Central memory CD8-positive, alpha-beta T cell (primary cell): ENCODE measurements around the gene SEMA4B.
"Not testable (repeated sequence)": the region's sequence is repeated elsewhere in the genome, so short reads cannot be mapped to it uniquely, and the experiment has no call there.

ENCODE experiments used
- ATAC-seq: fragments of 150-1000 bp; cut with Tn5 transposase; replicated peaks from 2 replicates; pipeline ENCODE4 v1.10.0; 2022; ENCODE audit warnings: mild to moderate bottlenecking, moderate FRiP score, moderate number of reproducible peaks; ENCODE audit not compliant: poor library complexity, severe bottlenecking; ENCODE audit errors: extremely low read depth
- DNase-seq, 2 donors: peaks; one replicate each; pipeline ENCODE4 v3.0.0; 2021; ENCODE audit warnings: low spot score in 2 of 2
- H3K27ac Mint-ChIP-seq: one replicate; pipeline ENCODE4 v1.8.0; 2022; ENCODE audit warnings: low read depth, mild to moderate bottlenecking, moderate library complexity, mixed read lengths
- H3K27me3 Mint-ChIP-seq: one replicate; pipeline ENCODE4 v1.8.0; 2022; ENCODE audit warnings: mixed read lengths
- H3K36me3 Mint-ChIP-seq: one replicate; pipeline ENCODE4 v1.8.0; 2022; ENCODE audit warnings: mild to moderate bottlenecking, moderate library complexity, mixed read lengths; ENCODE audit not compliant: insufficient read depth
- H3K4me1 Mint-ChIP-seq: one replicate; pipeline ENCODE4 v1.8.0; 2022; ENCODE audit warnings: mixed read lengths
- H3K4me3 Mint-ChIP-seq: one replicate; pipeline ENCODE4 v1.8.0; 2022; ENCODE audit warnings: mild to moderate bottlenecking, moderate library complexity, mixed read lengths
- H3K9me3 Mint-ChIP-seq: one replicate; pipeline ENCODE4 v1.8.0; 2022; ENCODE audit warnings: mixed read lengths

Gene SEMA4B

GRCh38 chr15:90188065-90188464, 13.1 kb upstream of the SEMA4B start:
- not testable (repeated sequence) for ATAC-seq, DNase-seq, H3K36me3 Mint-ChIP-seq, H3K27ac Mint-ChIP-seq, H3K4me3 Mint-ChIP-seq, H3K27me3 Mint-ChIP-seq, H3K9me3 Mint-ChIP-seq
- peaks cover 26% of the 10 kb centered on the region for H3K4me1 Mint-ChIP-seq

DNA sequence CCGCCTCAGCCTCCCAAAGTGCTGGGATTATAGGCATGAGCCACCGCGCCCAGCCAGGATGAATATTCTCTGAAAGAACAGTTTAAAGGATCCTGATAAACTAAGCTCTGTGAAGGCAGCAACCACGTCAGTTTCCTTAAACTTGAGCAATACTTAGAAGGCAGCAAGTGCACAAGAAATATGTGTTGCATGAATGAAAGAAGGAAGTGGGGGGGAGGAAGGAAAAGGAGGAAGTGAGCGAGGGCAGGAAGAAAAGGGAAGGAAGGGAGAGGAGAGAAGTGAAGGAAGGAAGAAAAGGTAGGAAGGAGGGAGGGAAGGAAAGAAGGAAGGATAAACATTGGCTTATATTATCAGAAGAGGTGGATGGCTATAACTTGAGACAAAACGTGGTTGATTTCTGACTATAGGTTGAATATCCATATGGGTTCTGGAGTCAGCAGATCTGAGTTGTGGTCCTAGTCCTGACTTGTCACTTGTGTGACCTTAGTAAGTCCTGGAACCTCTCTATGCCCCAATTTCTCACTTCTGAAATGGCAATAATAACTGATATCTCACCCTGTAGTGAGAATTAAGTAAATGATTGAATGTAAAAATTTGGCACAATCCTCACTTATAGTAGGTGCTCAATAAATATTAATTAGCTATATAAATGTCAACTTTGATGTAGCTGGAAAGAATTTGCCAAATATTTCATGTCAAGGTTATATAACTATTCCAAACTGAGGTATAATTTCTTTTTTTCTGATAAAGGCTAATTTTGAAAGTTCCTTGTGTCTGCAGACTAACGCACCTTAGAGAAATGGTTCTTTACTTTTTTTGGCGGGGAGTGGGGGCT, 12.0 kb upstream of the SEMA4B start:
- Mint-ChIP-seq H3K27me3 (no peaks in the 10 kb centered on the region), H3K27ac (no peak overlapping the region), H3K36me3 (peaks cover 3% of the 10 kb centered on the region), H3K9me3 (no peaks in the 10 kb centered on the region), H3K4me3 (no peak overlapping the region), H3K4me1 (peaks cover 25% of the 10 kb centered on the region)
- DNase-seq = no peak
- no peak for ATAC-seq

GRCh38 chr15:90189781-90190467, 11.2 kb upstream of the SEMA4B start:
- Mint-ChIP-seq H3K9me3 (no peaks in the 10 kb centered on the region), H3K36me3 (peaks cover 3% of the 10 kb centered on the region), H3K27me3 (no peaks in the 10 kb centered on the region), H3K4me3 (no peak overlapping the region), H3K27ac (no peak overlapping the region), H3K4me1 (peaks cover 21% of the 10 kb centered on the region)
- no peak for ATAC-seq
- DNase-seq = no peak

- Mint-ChIP-seq H3K4me1 (peaks cover 15% of the 10 kb centered on the region), H3K27me3 (no peaks in the 10 kb centered on the region), H3K27ac (no peak overlapping the region), H3K4me3 (no peak overlapping the region), H3K9me3 (no peaks in the 10 kb centered on the region), H3K36me3 (peaks cover 3% of the 10 kb centered on the region)
- ATAC-seq (no peak), DNase-seq (no peak)
Measured at GRCh38 chr15:90190606-90191343, 10.4 kb upstream of the SEMA4B start.

DNA sequence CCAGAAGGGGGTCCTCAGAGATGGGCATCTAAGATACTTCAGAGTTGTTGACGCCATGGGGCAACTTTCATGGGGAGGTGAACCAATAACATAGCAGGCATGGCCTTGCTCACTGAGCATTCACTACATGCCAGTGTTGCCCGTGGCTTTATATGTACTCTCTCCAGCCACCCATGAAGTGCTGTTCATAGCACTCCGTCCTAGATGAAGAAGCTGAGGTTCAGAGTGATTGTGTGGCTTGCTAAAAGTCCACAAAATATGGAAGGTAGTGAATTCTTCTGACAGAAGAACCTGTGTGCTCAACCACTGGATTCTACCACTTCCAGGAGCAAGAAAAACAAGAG, 9.8 kb upstream of the SEMA4B start:
- Mint-ChIP-seq H3K27ac (no peak overlapping the region), H3K27me3 (no peaks in the 10 kb centered on the region), H3K36me3 (peaks cover 3% of the 10 kb centered on the region), H3K4me3 (no peak overlapping the region), H3K9me3 (no peaks in the 10 kb centered on the region), H3K4me1 (peaks cover 15% of the 10 kb centered on the region)
- no peak for ATAC-seq
- no peak for DNase-seq

- no peak overlapping the region for H3K27ac Mint-ChIP-seq
- H3K36me3 Mint-ChIP-seq = peaks cover 3% of the 10 kb centered on the region
- peak; percentile 49 for ATAC-seq
- no peaks in the 10 kb centered on the region for H3K27me3 Mint-ChIP-seq
- no peak for DNase-seq
- H3K9me3 Mint-ChIP-seq = no peaks in the 10 kb centered on the region
- peak overlapping the region; percentile 42 for H3K4me3 Mint-ChIP-seq
- peaks cover 15% of the 10 kb centered on the region for H3K4me1 Mint-ChIP-seq
Measured at GRCh38 chr15:90191794-90192509, 9.2 kb upstream of the SEMA4B start.

- Mint-ChIP-seq H3K4me3 (no peak overlapping the region), H3K4me1 (peaks cover 15% of the 10 kb centered on the region), H3K36me3 (peaks cover 3% of the 10 kb centered on the region), H3K27ac (no peak overlapping the region), H3K9me3 (no peaks in the 10 kb centered on the region), H3K27me3 (no peaks in the 10 kb centered on the region)
- DNase-seq (no peak), ATAC-seq (no peak)
Measured at GRCh38 chr15:90192961-90193786, 8.0 kb upstream of the SEMA4B start.

GRCh38 chr15:90194655-90195054, 6.5 kb upstream of the SEMA4B start:
- H3K27ac Mint-ChIP-seq = no peak overlapping the region
- H3K36me3 Mint-ChIP-seq = peaks cover 3% of the 10 kb centered on the region
- no peaks in the 10 kb centered on the region for H3K9me3 Mint-ChIP-seq
- ATAC-seq (no peak), DNase-seq (no peak)
- no peaks in the 10 kb centered on the region for H3K27me3 Mint-ChIP-seq
- H3K4me3 Mint-ChIP-seq = no peak overlapping the region
- peaks cover 15% of the 10 kb centered on the region for H3K4me1 Mint-ChIP-seq

DNA sequence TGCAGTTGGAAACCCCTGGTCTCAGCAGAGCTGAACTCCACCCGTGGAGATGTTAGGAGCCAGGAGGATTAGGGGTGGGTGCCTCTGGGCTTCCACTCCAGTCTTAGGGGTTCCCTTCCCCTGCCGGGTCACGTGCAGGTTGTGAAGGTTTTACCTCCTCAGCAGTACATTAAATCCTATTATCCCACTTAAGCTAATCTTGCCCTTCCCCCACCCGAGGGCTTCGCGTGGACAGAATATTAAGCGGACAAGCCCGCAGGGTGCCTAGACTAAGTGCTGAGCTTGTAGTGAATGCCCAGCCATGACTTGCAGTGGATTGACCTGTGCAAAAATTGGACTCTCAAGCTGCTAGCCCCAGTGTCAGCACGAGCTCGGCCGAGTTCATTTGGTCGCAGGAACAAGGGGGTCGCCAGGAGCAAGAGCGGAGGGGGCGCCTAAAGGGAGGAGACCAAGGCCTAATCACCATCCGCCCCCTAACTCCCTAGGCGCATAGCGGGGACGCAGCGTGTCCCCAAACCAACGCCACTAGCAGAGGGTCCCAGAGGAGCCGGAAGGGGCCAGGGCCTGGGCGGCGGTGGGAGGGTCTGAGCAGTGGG, 498 bp upstream of the SEMA4B start:
- Mint-ChIP-seq H3K4me1 (peaks cover 27% of the 10 kb centered on the region), H3K9me3 (no peaks in the 10 kb centered on the region), H3K4me3 (peak overlapping the region; percentile 86), H3K36me3 (peaks cover 2% of the 10 kb centered on the region), H3K27me3 (no peaks in the 10 kb centered on the region), H3K27ac (peak overlapping the region; percentile 25)
- DNase-seq = no peak
- ATAC-seq = no peak

GRCh38 chr15:90201944-90202375, 830 bp downstream of the SEMA4B start:
- H3K36me3 Mint-ChIP-seq = peaks cover 5% of the 10 kb centered on the region
- no peaks in the 10 kb centered on the region for H3K27me3 Mint-ChIP-seq
- peak overlapping the region; percentile 29 for H3K27ac Mint-ChIP-seq
- H3K9me3 Mint-ChIP-seq = no peaks in the 10 kb centered on the region
- DNase-seq (no peak), ATAC-seq (no peak)
- H3K4me1 Mint-ChIP-seq = peaks cover 34% of the 10 kb centered on the region
- H3K4me3 Mint-ChIP-seq = peak overlapping the region; percentile 86

- ATAC-seq (no peak), DNase-seq (no peak)
- Mint-ChIP-seq H3K36me3 (peaks cover 5% of the 10 kb centered on the region), H3K27me3 (no peaks in the 10 kb centered on the region), H3K4me1 (peaks cover 34% of the 10 kb centered on the region), H3K4me3 (peak overlapping the region; percentile 86), H3K9me3 (no peaks in the 10 kb centered on the region), H3K27ac (no peak overlapping the region)
Measured at GRCh38 chr15:90202929-90203328, 1.8 kb downstream of the SEMA4B start.
